Activated T-helper 9 cell treated with anti-CD3 and anti-CD28 coated beads, Interleukin-2, amount 50 U/mL, for 16 hours (primary cell): ENCODE data around the gene BOLA3.
"Not testable (repeated sequence)": the region's sequence is repeated elsewhere in the genome, so short reads cannot be mapped to it uniquely, and the experiment has no call there.

ENCODE experiments used
- DNase-seq: peaks from one replicate; pipeline ENCODE4 v3.0.0-alpha.2; 2020; ENCODE audit warnings: low read depth

The BOLA3 gene

GRCh38 chr2:74147727-74148456, at the start of gene BOLA3:
Gene BOLA3, minus strand, starts transcription at chr2:74147912. Its CDS starts 38 bp downstream, at chr2:74147874.
- DNase-seq, result peak; percentile 80

GRCh38 chr2:74197049-74197448, 49.3 kb upstream of the BOLA3 start:
- no peak for DNase-seq

GRCh38 chr2:74194799-74195198, 47.1 kb upstream of the BOLA3 start:
- no peak for DNase-seq

- no peak for DNase-seq
Observed at GRCh38 chr2:74191596-74192380, 44.1 kb upstream of the BOLA3 start.

- DNase-seq, result no peak
Observed at GRCh38 chr2:74188696-74189095, 41.0 kb upstream of the BOLA3 start.

- no peak for DNase-seq
Observed at GRCh38 chr2:74188018-74188601, 40.4 kb upstream of the BOLA3 start.

GRCh38 chr2:74186706-74187105, 39.0 kb upstream of the BOLA3 start:
- DNase-seq, result not testable (repeated sequence)

- no peak for DNase-seq
Observed at GRCh38 chr2:74186038-74186437, 38.3 kb upstream of the BOLA3 start.

GRCh38 chr2:74183878-74184277, 36.2 kb upstream of the BOLA3 start:
- DNase-seq, result no peak

- no peak for DNase-seq
Observed at GRCh38 chr2:74181739-74182138, 34.0 kb upstream of the BOLA3 start.

GRCh38 chr2:74179063-74179865, 31.6 kb upstream of the BOLA3 start:
- DNase-seq, result no peak

- peak; percentile 96 for DNase-seq
Observed at GRCh38 chr2:74178211-74179062, 30.7 kb upstream of the BOLA3 start, which contains the start of gene MOB1A. Gene MOB1A, minus strand, starts transcription at chr2:74178879. Its CDS starts 205 bp downstream, at chr2:74178674.

- no peak for DNase-seq
Observed at GRCh38 chr2:74177696-74178095, 30.0 kb upstream of the BOLA3 start.

GRCh38 chr2:74174909-74175308, 27.2 kb upstream of the BOLA3 start:
- DNase-seq, result no peak

GRCh38 chr2:74168739-74169138, 21.0 kb upstream of the BOLA3 start:
- no peak for DNase-seq

GRCh38 chr2:74164761-74165160, 17.0 kb upstream of the BOLA3 start:
- no peak for DNase-seq

- no peak for DNase-seq
Observed at GRCh38 chr2:74162951-74163350, 15.2 kb upstream of the BOLA3 start.

GRCh38 chr2:74155830-74156229, 8.1 kb upstream of the BOLA3 start:
- no peak for DNase-seq

- no peak for DNase-seq
Observed at GRCh38 chr2:74152954-74153353, 5.2 kb upstream of the BOLA3 start.

- no peak for DNase-seq
Observed at GRCh38 chr2:74149570-74150319, 2.0 kb upstream of the BOLA3 start.

GRCh38 chr2:74149247-74149525, 1.5 kb upstream of the BOLA3 start:
- no peak for DNase-seq
